ENCODE measurements around the gene SLC31A1. TPM values are rescaled to one million over a fixed set of nuclear protein-coding genes. Genes with fewer than 3 reads are reported as not detected.

Gene SLC31A1
- total RNA-seq, 1 experiment from 2014 or later, result 27.2 TPM

DNA sequence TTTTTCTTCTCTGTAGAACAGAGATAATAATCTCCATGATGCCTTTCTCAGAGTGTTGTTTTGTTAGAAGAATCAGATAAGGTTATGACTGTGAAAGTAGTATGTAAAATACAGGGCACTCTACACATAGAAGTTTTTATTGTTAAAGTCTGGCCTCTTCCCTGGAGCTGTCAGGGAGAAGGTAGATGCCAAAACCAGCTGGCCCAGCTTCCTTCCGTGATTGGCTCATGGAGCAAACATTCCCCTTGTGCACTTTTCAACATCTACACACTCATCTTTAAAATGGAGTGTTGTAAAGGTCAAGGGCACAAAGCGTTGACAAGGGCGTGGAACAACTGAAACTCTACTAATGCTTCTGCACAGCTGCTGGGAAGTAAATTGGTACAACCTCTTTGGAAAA lies 89.2 kb downstream of the SLC31A1 start:
- ChIA-PET CTCF (interaction anchor here (1.1 to 1.2 kb wide), 2 partner anchors 19 to 100 kb away, joined by 3 to 6 read pairs; partner anchors contain the start of genes C9orf43 and POLE3), POLR2A (ENCODE audit: unreplicated experiment) (no interaction called here)
- H3K36me3 ChIP-seq (ENCODE audit: low read depth), result no peaks in the 10 kb centered on the region
- H3K4me1 ChIP-seq (replicated peaks; ENCODE audit: insufficient read depth), result no peaks in the 10 kb centered on the region; the same call in 1 of the 2 replicates
- TF ChIP-seq EZH2 (IDR thresholded peaks at IDR 0.05; ENCODE audit: low read depth), result no peak
- TF ChIP-seq, protein P1, sequence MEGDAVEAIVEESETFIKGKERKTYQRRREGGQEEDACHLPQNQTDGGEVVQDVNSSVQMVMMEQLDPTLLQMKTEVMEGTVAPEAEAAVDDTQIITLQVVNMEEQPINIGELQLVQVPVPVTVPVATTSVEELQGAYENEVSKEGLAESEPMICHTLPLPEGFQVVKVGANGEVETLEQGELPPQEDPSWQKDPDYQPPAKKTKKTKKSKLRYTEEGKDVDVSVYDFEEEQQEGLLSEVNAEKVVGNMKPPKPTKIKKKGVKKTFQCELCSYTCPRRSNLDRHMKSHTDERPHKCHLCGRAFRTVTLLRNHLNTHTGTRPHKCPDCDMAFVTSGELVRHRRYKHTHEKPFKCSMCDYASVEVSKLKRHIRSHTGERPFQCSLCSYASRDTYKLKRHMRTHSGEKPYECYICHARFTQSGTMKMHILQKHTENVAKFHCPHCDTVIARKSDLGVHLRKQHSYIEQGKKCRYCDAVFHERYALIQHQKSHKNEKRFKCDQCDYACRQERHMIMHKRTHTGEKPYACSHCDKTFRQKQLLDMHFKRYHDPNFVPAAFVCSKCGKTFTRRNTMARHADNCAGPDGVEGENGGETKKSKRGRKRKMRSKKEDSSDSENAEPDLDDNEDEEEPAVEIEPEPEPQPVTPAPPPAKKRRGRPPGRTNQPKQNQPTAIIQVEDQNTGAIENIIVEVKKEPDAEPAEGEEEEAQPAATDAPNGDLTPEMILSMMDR (conservative IDR thresholded peaks at IDR 0.05), result no peak
- H3K27me3 ChIP-seq (ENCODE audit: insufficient read depth, low read depth), result no peaks in the 10 kb centered on the region
- no peaks in the 10 kb centered on the region for H3K9me2 ChIP-seq (ENCODE audit: insufficient read depth)
- no peak overlapping the region for H3K27ac ChIP-seq
- H3K9me3 ChIP-seq (ENCODE audit: insufficient read depth, low read depth), result no peaks in the 10 kb centered on the region
- no peak overlapping the region for H3K4me3 ChIP-seq
- H3K79me2 ChIP-seq (ENCODE audit: low read depth), result no peaks in the 10 kb centered on the region
- no peaks in the 10 kb centered on the region for H4K20me1 ChIP-seq (ENCODE audit: insufficient read depth)
- BruUV-seq (replicated peaks), result no TSS peak
- no peak overlapping the region for H3K4me2 ChIP-seq
- H2AFZ ChIP-seq, result no peak overlapping the region
- intact Hi-C loops (cut with micrococcal nuclease; ENCODE audit: unreplicated experiment), result no loop called here
- no peak for DNase-seq
- no peaks in the 10 kb centered on the region for H3F3A ChIP-seq (ENCODE audit: insufficient read depth, low read depth)

DNA sequence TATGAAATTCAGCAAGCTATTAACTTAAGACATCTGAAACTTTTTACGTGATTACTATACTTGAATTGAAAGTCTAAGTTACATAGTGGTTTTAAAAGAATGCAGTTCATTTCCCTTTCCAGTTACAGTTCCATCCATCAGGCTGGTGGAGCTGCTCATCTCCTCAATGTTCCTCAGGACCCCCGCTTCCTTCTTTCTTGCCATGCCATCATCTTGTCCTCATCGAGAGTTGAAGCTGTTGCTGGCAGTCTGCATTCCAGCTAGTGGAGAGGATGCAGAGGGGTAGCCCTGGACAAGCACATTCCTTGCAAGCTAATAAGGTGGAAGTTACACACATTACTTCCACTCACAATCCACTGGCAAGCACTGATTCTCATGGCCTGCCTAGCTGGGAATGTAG lies 90.6 kb downstream of the SLC31A1 start:
- no peaks in the 10 kb centered on the region; the same call in 1 of the 2 replicates for H3K4me1 ChIP-seq (replicated peaks; ENCODE audit: insufficient read depth)
- no peaks in the 10 kb centered on the region for H3K79me2 ChIP-seq (ENCODE audit: low read depth)
- CTCF ChIA-PET, result no interaction called here
- no peak overlapping the region for H3K27ac ChIP-seq
- no peaks in the 10 kb centered on the region for H3K9me2 ChIP-seq (ENCODE audit: insufficient read depth)
- intact Hi-C loops (cut with micrococcal nuclease; ENCODE audit: unreplicated experiment), result no loop called here
- H3K36me3 ChIP-seq (ENCODE audit: low read depth), result no peaks in the 10 kb centered on the region
- no peaks in the 10 kb centered on the region for H3K9me3 ChIP-seq (ENCODE audit: insufficient read depth, low read depth)
- DNase-seq, result no peak
- no peak overlapping the region for H3K4me2 ChIP-seq
- no peaks in the 10 kb centered on the region for H3F3A ChIP-seq (ENCODE audit: insufficient read depth, low read depth)
- no peak for TF ChIP-seq EZH2 (IDR thresholded peaks at IDR 0.05; ENCODE audit: low read depth)
- TF ChIP-seq, protein P1 (conservative IDR thresholded peaks at IDR 0.05), result no peak
- H3K27me3 ChIP-seq (ENCODE audit: insufficient read depth, low read depth), result no peaks in the 10 kb centered on the region
- H2AFZ ChIP-seq, result no peak overlapping the region
- POLR2A ChIA-PET (ENCODE audit: unreplicated experiment), result interaction anchor here (0.7 kb wide), 1 partner anchor 25 kb away, joined by 4 read pairs; no protein-coding TSS in a partner anchor
- BruUV-seq (replicated peaks), result no TSS peak
- no peak overlapping the region for H3K4me3 ChIP-seq
- H4K20me1 ChIP-seq (ENCODE audit: insufficient read depth), result no peaks in the 10 kb centered on the region

DNA sequence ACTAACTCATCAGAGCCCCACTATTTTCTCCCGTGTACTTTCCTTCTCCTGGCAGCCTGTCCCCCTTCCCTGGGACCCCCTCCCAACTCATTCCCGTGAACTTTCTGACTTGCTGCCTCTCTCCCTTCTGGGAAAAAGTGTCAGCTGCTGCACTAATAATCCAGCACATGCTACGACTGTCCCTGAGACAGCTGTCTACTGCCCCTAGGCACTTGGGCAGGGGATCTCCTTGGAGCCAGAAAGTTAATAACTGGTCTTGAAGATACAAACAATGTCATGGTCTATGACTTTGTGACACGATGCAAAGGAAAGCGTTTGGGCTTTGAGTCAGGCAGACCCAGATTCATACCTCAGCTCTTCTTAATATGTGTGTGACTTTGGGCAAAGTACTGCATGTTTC lies 91.9 kb downstream of the SLC31A1 start:
- Histone ChIP-seq H3K79me2 (ENCODE audit: low read depth) (no peaks in the 10 kb centered on the region), H3K36me3 (ENCODE audit: low read depth) (no peaks in the 10 kb centered on the region), H3K27ac (no peak overlapping the region), H3K4me2 (no peak overlapping the region), H3K9me2 (ENCODE audit: insufficient read depth) (no peaks in the 10 kb centered on the region), H3K27me3 (ENCODE audit: insufficient read depth, low read depth) (no peaks in the 10 kb centered on the region), H3F3A (ENCODE audit: insufficient read depth, low read depth) (no peaks in the 10 kb centered on the region), H2AFZ (no peak overlapping the region), H4K20me1 (ENCODE audit: insufficient read depth) (no peaks in the 10 kb centered on the region), H3K4me3 (no peak overlapping the region), H3K4me1 (replicated peaks; ENCODE audit: insufficient read depth) (no peaks in the 10 kb centered on the region), H3K9me3 (ENCODE audit: insufficient read depth, low read depth) (no peaks in the 10 kb centered on the region)
- intact Hi-C loops (cut with micrococcal nuclease; ENCODE audit: unreplicated experiment), result no loop called here
- ChIA-PET POLR2A (ENCODE audit: unreplicated experiment) (no interaction called here), CTCF (no interaction called here)
- TF ChIP-seq, protein P1 (conservative IDR thresholded peaks at IDR 0.05), result no peak
- no peak for TF ChIP-seq EZH2 (IDR thresholded peaks at IDR 0.05; ENCODE audit: low read depth)
- BruUV-seq (replicated peaks), result no TSS peak
- DNase-seq, result no peak

Other genes starting within 250 kb of the SLC31A1 start
- gene ZNF883, start 209.4 kb upstream of the SLC31A1 start, total RNA-seq (2021), result 1.7 and 2.2 TPM in 2 replicates
- gene ZFP37, start 164.8 kb upstream of the SLC31A1 start, total RNA-seq (2021), result 0.81 and 0.90 TPM in 2 replicates
- 15.1 and 16.5 TPM in 2 replicates for gene SLC31A2, start 70.5 kb upstream of the SLC31A1 start, total RNA-seq (2021)
- gene FKBP15, start 267 bp upstream of the SLC31A1 start, total RNA-seq (2021), result 23.3 and 33.5 TPM in 2 replicates
- gene CDC26, start 54.0 kb downstream of the SLC31A1 start, total RNA-seq (2021), result 40.4 and 43.4 TPM in 2 replicates
- gene PRPF4, start 54.1 kb downstream of the SLC31A1 start, total RNA-seq (2021), result 31.6 and 36.3 TPM in 2 replicates
- gene RNF183, start 81.8 kb downstream of the SLC31A1 start, total RNA-seq (2021), result 0.92 and 2.3 TPM in 2 replicates
- 11.2 and 12.9 TPM in 2 replicates for gene WDR31, start 118.7 kb downstream of the SLC31A1 start, total RNA-seq (2021)
- 28.8 and 29.3 TPM in 2 replicates for gene BSPRY, start 128.0 kb downstream of the SLC31A1 start, total RNA-seq (2021)
- gene HDHD3, start 155.4 kb downstream of the SLC31A1 start, total RNA-seq (2021), result 39.5 and 44.0 TPM in 2 replicates
- 33.3 and 42.7 TPM in 2 replicates for gene ALAD, start 179.7 kb downstream of the SLC31A1 start, total RNA-seq (2021)
- gene POLE3, start 189.1 kb downstream of the SLC31A1 start, total RNA-seq (2021), result 53.8 and 64.5 TPM in 2 replicates
- 1.5 and 2.5 TPM in 2 replicates for gene C9orf43, start 189.2 kb downstream of the SLC31A1 start, total RNA-seq (2021)
- 61.8 and 75.8 TPM in 2 replicates for gene RGS3, start 242.2 kb downstream of the SLC31A1 start, total RNA-seq (2021)

All from PC-9 (cell line).